Measurements from ENCODE around the gene CCNA1.

Gene CCNA1

GRCh38 chr13:36453516-36453915 lies 21.2 kb downstream of the CCNA1 start:
- in situ Hi-C loops (cut with MboI; ENCODE audit: low sequenced_read_pairs), result no loop called here

GRCh38 chr13:36454121-36454520 lies 21.8 kb downstream of the CCNA1 start:
- in situ Hi-C loops (cut with MboI; ENCODE audit: low sequenced_read_pairs), result no loop called here

DNA sequence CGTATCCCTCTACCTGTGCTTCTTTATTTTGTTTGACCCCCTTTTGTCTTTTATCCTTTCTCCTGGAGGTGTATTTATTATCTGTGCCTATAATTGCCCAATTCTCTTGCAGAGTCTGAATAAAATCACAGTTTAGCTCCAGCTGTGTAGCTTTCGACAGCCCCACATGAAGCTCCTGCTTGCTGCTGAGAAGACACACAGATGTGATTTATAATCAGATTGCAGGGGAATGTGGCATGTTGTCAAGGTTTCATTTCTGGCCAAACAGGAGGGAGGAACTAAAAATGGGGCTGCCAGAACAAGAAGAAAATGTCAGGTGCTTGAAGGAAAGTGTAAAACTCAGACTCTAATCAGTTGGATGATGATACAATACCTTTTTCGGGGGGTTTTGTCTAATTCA lies 22.7 kb downstream of the CCNA1 start:
- in situ Hi-C loops (cut with MboI; ENCODE audit: low sequenced_read_pairs), result no loop called here

GRCh38 chr13:36456577-36456976 lies 24.3 kb downstream of the CCNA1 start:
- in situ Hi-C loops (cut with MboI; ENCODE audit: low sequenced_read_pairs), result no loop called here

GRCh38 chr13:36461506-36461905 lies 29.2 kb downstream of the CCNA1 start:
- in situ Hi-C loops (cut with MboI; ENCODE audit: low sequenced_read_pairs), result no loop called here

DNA sequence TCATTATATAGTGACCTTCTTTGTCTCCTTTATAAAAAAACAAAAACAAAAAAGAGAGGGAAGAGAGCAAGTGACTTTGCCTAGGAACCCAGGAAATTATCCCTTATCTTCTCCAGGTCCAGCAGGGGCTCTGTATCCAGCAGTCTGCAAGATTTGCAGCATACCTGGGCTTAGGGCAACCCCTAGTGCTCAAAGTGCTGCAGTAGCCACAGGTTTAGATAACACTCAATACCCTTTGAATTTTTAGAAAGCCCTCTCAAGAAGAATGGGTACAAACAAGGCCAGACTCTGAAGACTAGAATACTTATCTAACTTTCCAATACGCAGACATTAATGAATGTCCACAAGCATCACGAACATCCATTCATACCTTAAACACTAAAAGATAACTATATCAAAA lies 43.2 kb downstream of the CCNA1 start:
- in situ Hi-C loops (cut with MboI; ENCODE audit: low sequenced_read_pairs), result no loop called here

- in situ Hi-C loops (cut with MboI; ENCODE audit: low sequenced_read_pairs), result no loop called here
These were observed 44.4 kb downstream of the CCNA1 start for GRCh38 chr13:36476661-36477060.

DNA sequence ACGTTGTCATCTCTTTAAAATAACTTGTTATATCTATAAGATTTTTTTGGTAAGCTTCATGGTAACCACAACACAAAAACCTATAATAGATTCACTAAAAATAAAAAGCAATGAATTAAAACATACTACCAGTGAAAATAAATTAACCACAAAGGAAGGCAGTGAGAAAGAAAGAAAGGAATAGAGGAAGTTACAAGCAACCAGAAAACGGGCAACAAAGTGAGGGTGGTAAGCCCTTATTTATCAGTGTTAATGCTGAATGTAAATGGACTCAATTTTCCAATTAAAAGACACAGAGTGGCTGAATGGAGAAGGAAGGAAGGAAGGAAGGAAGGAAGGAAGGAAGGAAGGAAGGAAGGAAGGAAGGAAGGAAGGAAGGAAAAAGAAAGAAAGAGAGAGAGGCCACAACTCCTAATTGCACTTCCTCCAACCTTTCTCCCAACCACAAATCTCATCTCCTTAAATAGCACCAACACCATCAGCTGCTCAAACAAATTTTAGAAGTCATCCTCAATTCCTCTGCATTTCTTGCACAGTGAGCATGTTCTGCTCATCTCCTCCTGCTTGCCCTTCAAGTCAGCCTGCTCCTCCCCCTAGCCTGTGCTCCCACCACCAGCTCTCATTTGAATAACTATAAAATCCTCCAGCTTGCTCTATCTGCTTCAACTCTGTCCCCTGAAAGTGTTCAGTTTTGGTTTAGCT lies 48.6 kb downstream of the CCNA1 start:
- in situ Hi-C loops (cut with MboI; ENCODE audit: low sequenced_read_pairs), result no loop called here

GRCh38 chr13:36490055-36490454 lies 57.8 kb downstream of the CCNA1 start:
- in situ Hi-C loops (cut with MboI; ENCODE audit: low sequenced_read_pairs), result no loop called here

All from hTERT RPE-1 (cell line).